Measurements from ENCODE around the gene ZNF43.
A peak's percentile ranks its signal among the peaks of the same experiment; 100 is the strongest.
"Not testable (repeated sequence)": the region's sequence is repeated elsewhere in the genome, so short reads cannot be mapped to it uniquely, and the experiment has no call there.

ZNF43 gene

GRCh38 chr19:21766705-21767064 lies 69.3 kb downstream of the ZNF43 start:
- H3K27me3 Mint-ChIP-seq (ENCODE audit: low read depth); H3K4me1 Mint-ChIP-seq (ENCODE audit: low read depth); DNase-seq (ENCODE audit: low spot score): not testable (repeated sequence)
- Mint-ChIP-seq H3K9me3 (peaks cover 40% of the 10 kb centered on the region), H3K36me3 (ENCODE audit: low read depth) (peaks cover 55% of the 10 kb centered on the region), H3K27ac (peak overlapping the region; percentile 92), H3K4me3 (peak overlapping the region; percentile 98)

DNA sequence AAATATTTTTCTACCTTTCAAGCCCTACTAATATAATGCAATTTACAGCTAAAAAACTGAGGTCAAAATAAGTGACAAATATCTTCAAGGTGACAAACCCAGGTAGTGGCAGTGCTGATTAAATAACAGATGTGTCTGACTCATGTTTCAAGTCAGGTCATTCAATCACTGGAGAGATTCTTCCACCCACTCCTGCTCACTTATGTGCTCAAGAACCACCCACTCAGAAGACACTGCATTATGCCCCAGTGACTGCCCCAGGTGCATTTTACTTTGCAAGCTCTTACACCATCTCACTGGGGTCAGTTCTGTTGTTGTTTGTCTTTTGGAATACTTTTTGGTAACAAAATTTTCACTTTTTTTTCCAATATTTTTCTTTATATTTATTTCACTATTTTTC lies 70.8 kb downstream of the ZNF43 start:
- peaks cover 40% of the 10 kb centered on the region for H3K9me3 Mint-ChIP-seq
- DNase-seq (ENCODE audit: low spot score), result no peak

DNA sequence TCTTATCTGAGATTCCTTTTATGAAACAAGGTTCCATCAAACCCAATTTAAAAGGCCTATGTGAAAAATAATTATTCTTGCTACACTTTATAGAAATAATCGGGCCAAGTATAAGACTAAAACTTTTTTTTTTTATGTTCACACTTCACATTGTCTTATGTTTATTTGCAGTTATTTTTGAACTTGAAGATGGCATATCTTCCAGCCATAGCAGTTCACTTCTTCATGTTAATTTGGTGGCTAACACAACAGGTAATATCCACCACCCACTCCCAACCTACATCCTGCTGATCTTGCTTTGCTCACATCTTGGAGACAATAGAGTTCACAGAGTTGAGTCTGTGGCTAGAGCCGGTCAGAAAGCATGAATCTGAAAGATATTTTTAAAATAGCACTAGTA lies 74.4 kb downstream of the ZNF43 start:
- H3K36me3 Mint-ChIP-seq (ENCODE audit: low read depth), result peaks cover 95% of the 10 kb centered on the region
- H3K27ac Mint-ChIP-seq; H3K4me3 Mint-ChIP-seq; H3K4me1 Mint-ChIP-seq (ENCODE audit: low read depth); DNase-seq (ENCODE audit: low spot score); H3K27me3 Mint-ChIP-seq (ENCODE audit: low read depth): not testable (repeated sequence)
- peaks cover 61% of the 10 kb centered on the region for H3K9me3 Mint-ChIP-seq

More for the DNA sequence above, 70.8 kb downstream of the ZNF43 start:
- no peak overlapping the region for H3K27ac Mint-ChIP-seq
- no peak overlapping the region for H3K4me3 Mint-ChIP-seq
- peaks cover 68% of the 10 kb centered on the region for H3K36me3 Mint-ChIP-seq (ENCODE audit: low read depth)
- peaks cover 9% of the 10 kb centered on the region for H3K4me1 Mint-ChIP-seq (ENCODE audit: low read depth)
- no peaks in the 10 kb centered on the region for H3K27me3 Mint-ChIP-seq (ENCODE audit: low read depth)

DNA sequence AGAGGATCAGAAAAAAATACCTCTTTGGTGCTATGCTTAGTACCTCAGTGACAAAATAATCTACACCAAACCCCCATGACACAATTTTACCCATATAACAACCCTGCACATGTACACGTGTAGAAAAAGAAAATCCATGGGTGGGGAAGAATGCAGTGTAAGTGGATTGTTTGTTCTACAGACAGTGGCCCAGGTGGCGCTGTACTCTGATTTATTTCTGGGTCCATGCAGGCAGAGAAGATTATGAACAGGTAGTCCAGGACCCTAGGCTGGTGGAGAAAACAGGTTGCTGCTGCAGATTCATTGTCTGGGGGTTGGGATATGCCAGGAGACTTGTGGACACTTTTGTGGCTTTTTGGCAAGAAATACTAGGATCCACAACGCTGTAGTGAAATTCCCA lies 77.7 kb downstream of the ZNF43 start:
- peaks cover 3% of the 10 kb centered on the region for H3K4me1 Mint-ChIP-seq (ENCODE audit: low read depth)
- no peak overlapping the region for H3K4me3 Mint-ChIP-seq
- no peak overlapping the region for H3K27ac Mint-ChIP-seq
- H3K36me3 Mint-ChIP-seq (ENCODE audit: low read depth), result peaks cover 93% of the 10 kb centered on the region
- DNase-seq (ENCODE audit: low spot score), result no peak
- H3K9me3 Mint-ChIP-seq, result peaks cover 78% of the 10 kb centered on the region
- no peaks in the 10 kb centered on the region for H3K27me3 Mint-ChIP-seq (ENCODE audit: low read depth)

GRCh38 chr19:21755555-21755954 lies 80.4 kb downstream of the ZNF43 start:
- not testable (repeated sequence) for H3K4me1 Mint-ChIP-seq (ENCODE audit: low read depth); DNase-seq (ENCODE audit: low spot score); H3K4me3 Mint-ChIP-seq; H3K27me3 Mint-ChIP-seq (ENCODE audit: low read depth); H3K27ac Mint-ChIP-seq
- Mint-ChIP-seq H3K9me3 (peaks cover 78% of the 10 kb centered on the region), H3K36me3 (ENCODE audit: low read depth) (peaks cover 94% of the 10 kb centered on the region)
